Parathyroid adenoma (tissue), 2 donors: ENCODE measurements around the gene CNGB1.
"Not testable (repeated sequence)": the region's sequence is repeated elsewhere in the genome, so short reads cannot be mapped to it uniquely, and the experiment has no call there.

Experiments used
- H2AFZ ChIP-seq: fragments of 300-600 bp; sonication (generic); one replicate; pipeline ENCODE4 v1.7.0; 2017; ENCODE audit warnings: antibody characterized with exemption, mild to moderate bottlenecking
- H3K27ac ChIP-seq: fragments of 300-600 bp; sonication (generic); one replicate; pipeline ENCODE4 v1.7.0; 2017
- H3K27me3 ChIP-seq: fragments of 300-600 bp; sonication (generic); one replicate; pipeline ENCODE4 v1.7.0; 2017; ENCODE audit warnings: low read length; ENCODE audit not compliant: control insufficient read depth, insufficient read depth
- H3K36me3 ChIP-seq: fragments of 300-600 bp; sonication (generic); one replicate; pipeline ENCODE4 v1.7.0; 2017; ENCODE audit warnings: low read length; ENCODE audit not compliant: control insufficient read depth, insufficient read depth
- H3K4me1 ChIP-seq: fragments of 300-600 bp; sonication (generic); one replicate; pipeline ENCODE4 v1.7.0; 2017; ENCODE audit warnings: control low read depth
- H3K4me2 ChIP-seq: fragments of 300-600 bp; sonication (generic); one replicate; pipeline ENCODE4 v1.7.0; 2017; ENCODE audit warnings: low read length
- H3K4me3 ChIP-seq: fragments of 300-600 bp; sonication (generic); one replicate; pipeline ENCODE4 v1.7.0; 2017; ENCODE audit warnings: low read depth, low read length
- H3K79me2 ChIP-seq: fragments of 300-600 bp; sonication (generic); one replicate; pipeline ENCODE4 v1.7.0; 2017; ENCODE audit warnings: control low read depth
- H3K9ac ChIP-seq: fragments of 300-600 bp; sonication (generic); one replicate; pipeline ENCODE4 v1.7.0; 2017; ENCODE audit warnings: mild to moderate bottlenecking
- H3K9me3 ChIP-seq: fragments of 300-600 bp; sonication (generic); one replicate; pipeline ENCODE4 v1.7.0; 2017; ENCODE audit warnings: low read length; ENCODE audit not compliant: control insufficient read depth
- CTCF ChIP-seq: fragments of 300-600 bp; sonication (generic); IDR thresholded peaks from one replicate; pipeline ENCODE4 v1.7.0; 2017; ENCODE audit warnings: antibody characterized with exemption, mild to moderate bottlenecking
- donor health status: primary hyperparathyroidism.

Gene CNGB1

DNA sequence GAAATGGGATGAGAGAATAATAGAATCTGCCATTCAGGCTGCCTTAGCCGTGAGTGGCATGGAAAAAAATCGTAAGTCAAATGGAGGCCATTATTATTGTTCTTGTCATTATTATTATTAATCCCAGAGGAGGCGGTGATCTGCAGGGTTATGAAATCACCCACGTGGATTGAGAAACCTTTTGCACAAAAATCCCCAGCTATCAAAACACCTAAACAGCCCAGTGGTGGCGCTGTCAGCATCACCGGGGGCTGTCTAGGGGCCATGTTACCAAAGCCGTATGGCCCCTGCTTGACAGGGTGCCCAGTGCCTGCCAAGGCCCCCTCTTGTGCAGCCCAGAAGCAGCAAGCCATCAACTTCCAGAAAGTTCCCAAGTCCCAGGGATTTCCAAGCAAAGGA is 25.2 kb downstream of the CNGB1 start:
- no peaks in the 10 kb centered on the region for H3K36me3 ChIP-seq
- H3K27ac ChIP-seq = no peak overlapping the region
- no peaks in the 10 kb centered on the region for H3K79me2 ChIP-seq
- H3K4me3 ChIP-seq = no peak overlapping the region
- TF ChIP-seq CTCF = no peak
- peaks cover 5% of the 10 kb centered on the region for H3K4me1 ChIP-seq
- H3K4me2 ChIP-seq = no peak overlapping the region
- H3K27me3 ChIP-seq = no peaks in the 10 kb centered on the region
- no peak overlapping the region for H3K9ac ChIP-seq
- H3K9me3 ChIP-seq = no peaks in the 10 kb centered on the region
- H2AFZ ChIP-seq = no peak overlapping the region

DNA sequence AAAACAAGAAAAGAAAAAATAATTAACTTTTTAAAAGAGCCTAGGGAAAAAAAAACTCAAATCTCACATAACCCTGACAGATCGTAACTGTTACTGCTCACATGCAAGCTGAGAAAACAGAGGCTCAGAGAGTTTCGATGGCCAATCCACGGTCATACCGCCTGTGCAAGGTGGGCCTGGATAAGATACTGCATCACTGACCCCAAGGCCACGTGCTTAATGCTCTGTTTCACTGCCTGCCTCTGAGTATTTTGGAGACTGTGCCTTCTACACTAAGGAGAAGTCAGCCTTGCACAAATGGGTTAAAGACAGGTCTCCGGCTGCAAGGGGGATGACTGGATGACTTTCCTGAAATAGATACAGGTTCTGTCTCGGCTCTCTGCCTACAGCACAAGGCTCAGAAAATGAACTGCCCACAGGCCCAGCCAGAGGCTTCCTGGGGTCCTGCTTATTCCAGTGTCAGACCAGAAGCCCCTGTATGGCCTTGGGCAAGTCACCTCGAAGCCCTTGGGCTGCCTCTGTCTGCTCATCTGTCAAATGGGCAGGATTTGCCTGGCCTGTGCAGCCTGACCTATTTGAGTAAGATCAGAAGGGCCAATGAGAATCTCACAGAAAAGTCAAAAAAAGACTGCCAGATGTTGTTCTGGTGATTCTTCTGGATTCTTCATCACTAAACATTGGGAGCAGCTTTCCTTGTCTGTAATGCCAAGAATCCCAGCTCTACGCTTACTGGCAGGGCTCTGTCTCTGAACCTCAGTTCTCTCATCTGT is 25.8 kb downstream of the CNGB1 start:
- Histone ChIP-seq H2AFZ (no peak overlapping the region), H3K27ac (no peak overlapping the region), H3K9ac (no peak overlapping the region), H3K27me3 (no peaks in the 10 kb centered on the region), H3K36me3 (no peaks in the 10 kb centered on the region), H3K9me3 (no peaks in the 10 kb centered on the region), H3K4me2 (no peak overlapping the region), H3K79me2 (no peaks in the 10 kb centered on the region), H3K4me3 (no peak overlapping the region), H3K4me1 (peaks cover 5% of the 10 kb centered on the region)
- TF ChIP-seq CTCF = no peak

DNA sequence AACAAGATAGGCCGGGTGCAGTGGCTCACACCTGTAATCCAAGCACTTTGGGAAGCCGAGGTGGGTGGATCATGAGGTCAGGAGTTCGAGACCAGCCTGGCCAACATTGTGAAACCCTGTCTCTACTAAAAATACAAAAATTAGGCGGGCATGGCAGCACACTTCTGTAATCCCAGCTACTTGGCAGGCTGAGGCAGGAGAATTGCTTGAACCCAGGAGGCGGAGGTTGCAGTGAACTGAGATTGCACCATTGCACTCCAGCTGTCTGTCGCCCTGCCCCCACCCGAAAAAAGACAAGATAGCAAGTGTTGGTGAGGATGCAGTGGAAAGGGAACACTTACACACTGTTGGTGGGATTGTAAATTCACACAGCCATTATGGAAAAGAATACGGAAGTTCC is 27.5 kb downstream of the CNGB1 start:
- not testable (repeated sequence) for H3K4me2 ChIP-seq, H3K9me3 ChIP-seq, H3K4me1 ChIP-seq, H3K4me3 ChIP-seq, H3K27me3 ChIP-seq, H3K27ac ChIP-seq, H2AFZ ChIP-seq, H3K79me2 ChIP-seq, H3K9ac ChIP-seq, H3K36me3 ChIP-seq

GRCh38 chr16:57941901-57942300 is 29.0 kb downstream of the CNGB1 start:
- H3K4me3 ChIP-seq, H3K4me2 ChIP-seq, H3K27me3 ChIP-seq, H3K27ac ChIP-seq, H3K36me3 ChIP-seq, H3K4me1 ChIP-seq, H3K79me2 ChIP-seq, H3K9me3 ChIP-seq, H2AFZ ChIP-seq, H3K9ac ChIP-seq: not testable (repeated sequence)

GRCh38 chr16:57941016-57941664 is 29.8 kb downstream of the CNGB1 start:
- TF ChIP-seq CTCF = no peak
- Histone ChIP-seq H3K27me3 (no peaks in the 10 kb centered on the region), H3K4me2 (no peak overlapping the region), H3K9me3 (no peaks in the 10 kb centered on the region), H3K36me3 (no peaks in the 10 kb centered on the region), H3K4me3 (no peak overlapping the region), H3K79me2 (no peaks in the 10 kb centered on the region), H3K27ac (no peak overlapping the region), H2AFZ (no peak overlapping the region), H3K9ac (no peak overlapping the region), H3K4me1 (peaks cover 11% of the 10 kb centered on the region)
